GM21825 (cell line): ENCODE results near the gene OTOL1.

Experiments used
- ATAC-seq: cut with Tn5 transposase; IDR thresholded peaks from one replicate; pipeline ENCODE4 v1.9.1; 2021; ENCODE audit warnings: mild to moderate bottlenecking, moderate library complexity; ENCODE audit not compliant: unreplicated experiment

The OTOL1 gene

GRCh38 chr3:161531930-161532329 is 35.3 kb downstream of the OTOL1 start:
- ATAC-seq = no peak

GRCh38 chr3:161540594-161540993 is 44.0 kb downstream of the OTOL1 start:
- no peak for ATAC-seq

GRCh38 chr3:161545824-161546223 is 49.2 kb downstream of the OTOL1 start:
- ATAC-seq = no peak

GRCh38 chr3:161548301-161548700 is 51.7 kb downstream of the OTOL1 start:
- ATAC-seq = no peak

- ATAC-seq = no peak
These were observed 52.7 kb downstream of the OTOL1 start for GRCh38 chr3:161549261-161549660.

GRCh38 chr3:161550491-161551195 is 54.0 kb downstream of the OTOL1 start:
- no peak for ATAC-seq

- ATAC-seq = no peak
These were observed 55.1 kb downstream of the OTOL1 start for GRCh38 chr3:161551697-161552096.

GRCh38 chr3:161552984-161553560 is 56.5 kb downstream of the OTOL1 start:
- no peak for ATAC-seq
